GM12878 (cell line): ENCODE data around the gene DIP2B.

Experiments used
- CHD2 ChIP-seq: IDR thresholded peaks from 2 replicates; pipeline ENCODE4 v1.6.1; 2011; ENCODE audit warnings: low read depth, low read length, improper control_type of control experiment, borderline replicate concordance
- CTCF ChIP-seq, 3 experiments: IDR thresholded peaks in 2 of 3; conservative IDR thresholded peaks in 1 of 3; 2 replicates each; pipeline ENCODE4 v1.5.1; 2011; ENCODE audit warnings: low read depth in 3 of 3, low read length in 3 of 3, mild to moderate bottlenecking in 3 of 3, control low read depth in 2 of 3, moderate library complexity in 2 of 3, inconsistent platforms in 1 of 3, mixed read lengths in 1 of 3; ENCODE audit not compliant: control insufficient read depth in 2 of 3, insufficient read depth in 1 of 3; ENCODE audit errors: extremely low read depth in 1 of 3
- DPF2 ChIP-seq: fragments of 450-650 bp; IDR thresholded peaks from 2 replicates; pipeline ENCODE4 v1.6.1; 2017; ENCODE audit warnings: mild to moderate bottlenecking
- ESRRA ChIP-seq: IDR thresholded peaks from 2 replicates; pipeline ENCODE4 v1.6.1; 2012; ENCODE audit warnings: mild to moderate bottlenecking, low read length, improper control_type of control experiment
- MLLT1 ChIP-seq: fragments of 450-650 bp; IDR thresholded peaks from 2 replicates; pipeline ENCODE4 v1.6.1; 2016; ENCODE audit warnings: mild to moderate bottlenecking
- MXI1 ChIP-seq: fragments of 150-350 bp; IDR thresholded peaks from 2 replicates; pipeline ENCODE4 v1.6.1; 2011; ENCODE audit warnings: low read depth, mild to moderate bottlenecking, inconsistent platforms, low read length, improper control_type of control experiment
- NFIC ChIP-seq: IDR thresholded peaks from 2 replicates; pipeline ENCODE4 v1.6.1; 2012; ENCODE audit warnings: low read depth, mild to moderate bottlenecking, inconsistent platforms, low read length, moderate library complexity
- POLR2A ChIP-seq: IDR thresholded peaks from 2 replicates; pipeline ENCODE4 v1.6.1; 2011; ENCODE audit warnings: low read depth, mild to moderate bottlenecking, low read length
- POLR2AphosphoS2 ChIP-seq: IDR thresholded peaks from 2 replicates; pipeline ENCODE4 v1.6.1; 2011; ENCODE audit warnings: low read depth, mild to moderate bottlenecking, low read length, improper control_type of control experiment, moderate library complexity
- POLR2AphosphoS5 ChIP-seq: IDR thresholded peaks from 2 replicates; pipeline ENCODE4 v1.6.1; 2011; ENCODE audit warnings: mild to moderate bottlenecking, low read length, inconsistent platforms
- RELA ChIP-seq: fragments of 450-650 bp; IDR thresholded peaks from 2 replicates; pipeline ENCODE4 v1.8.0; 2014; ENCODE audit warnings: borderline replicate concordance; ENCODE audit not compliant: partially characterized antibody
- SRF ChIP-seq, 2 experiments: IDR thresholded peaks; 2 replicates each; pipeline ENCODE4 v1.6.1; 2011; ENCODE audit warnings: low read depth in 2 of 2, low read length in 2 of 2, mild to moderate bottlenecking in 1 of 2, moderate library complexity in 1 of 2
- STAT3 ChIP-seq: IDR thresholded peaks from 2 replicates; pipeline ENCODE4 v1.6.1; 2011; ENCODE audit warnings: low read depth, low read length, improper control_type of control experiment
- ZNF274 ChIP-seq: IDR thresholded peaks from one replicate; pipeline ENCODE4 v1.8.0; 2011; ENCODE audit not compliant: insufficient read length, insufficient read depth

GRCh38 chr12:50523772-50524171, 19.0 kb downstream of the DIP2B start:
- no peak for TF ChIP-seq SRF (IDR thresholded peaks at IDR 0.05; ENCODE audit: low read depth in 2 of 2, low read length in 2 of 2)
- TF ChIP-seq MLLT1 = no peak
- no peak for TF ChIP-seq ESRRA
- TF ChIP-seq POLR2A = no peak
- no peak for TF ChIP-seq CHD2
- TF ChIP-seq POLR2AphosphoS5 = no peak
- TF ChIP-seq CTCF (IDR thresholded peaks at IDR 0.05 in 2 of 3, conservative IDR thresholded peaks at IDR 0.05 in 1 of 3; ENCODE audit: control insufficient read depth in 2 of 3, extremely low read depth in 1 of 3, insufficient read depth in 1 of 3, low read depth in 3 of 3, low read length in 3 of 3) = no peak
- TF ChIP-seq ZNF274 = no peak
- no peak for TF ChIP-seq NFIC
- TF ChIP-seq STAT3 = no peak
- TF ChIP-seq RELA = no peak
- no peak for TF ChIP-seq MXI1
- TF ChIP-seq POLR2AphosphoS2 = no peak
- no peak for TF ChIP-seq DPF2
